K562 treated with DMSO at 1 percent for 12 hours (cell line): ENCODE results near the gene CXCL17. TPM values are rescaled to one million over a fixed set of nuclear protein-coding genes. Genes with fewer than 3 reads are reported as not detected.

Experiments
- total RNA-seq: library from RNA; unstranded; fragments of 300-600 nt; gene quantifications from 2 replicates; pipeline ENCODE4 v1.2.3, GENCODE V29; 2022; ENCODE audit not compliant: insufficient read depth

CXCL17 gene
- not detected in 2 replicates for total RNA-seq

DNA sequence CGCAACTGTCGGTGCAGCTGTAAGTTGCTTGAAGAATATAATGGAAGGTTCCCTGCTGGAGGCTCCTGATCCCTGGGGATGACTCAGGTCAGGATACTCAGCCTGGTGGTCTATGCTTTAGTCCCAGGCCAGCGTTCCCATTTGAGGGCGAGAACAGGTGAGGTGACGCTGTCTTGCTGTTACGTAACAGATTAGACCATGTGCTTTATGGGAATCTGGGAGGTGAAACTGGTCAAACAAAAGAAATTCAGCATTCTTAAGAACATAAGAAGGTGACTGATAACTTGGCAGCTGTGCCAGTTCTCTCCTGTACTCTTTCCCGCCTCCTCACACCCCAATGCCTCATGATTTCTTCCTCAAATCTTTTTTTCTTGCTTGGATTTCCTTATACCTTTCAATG, at the start of gene CXCL17:
TSS of gene CXCL17 (minus strand) at position 114 of the 400 bp plus-strand sequence. CDS start 114 bp downstream, outside the sequence.

DNA sequence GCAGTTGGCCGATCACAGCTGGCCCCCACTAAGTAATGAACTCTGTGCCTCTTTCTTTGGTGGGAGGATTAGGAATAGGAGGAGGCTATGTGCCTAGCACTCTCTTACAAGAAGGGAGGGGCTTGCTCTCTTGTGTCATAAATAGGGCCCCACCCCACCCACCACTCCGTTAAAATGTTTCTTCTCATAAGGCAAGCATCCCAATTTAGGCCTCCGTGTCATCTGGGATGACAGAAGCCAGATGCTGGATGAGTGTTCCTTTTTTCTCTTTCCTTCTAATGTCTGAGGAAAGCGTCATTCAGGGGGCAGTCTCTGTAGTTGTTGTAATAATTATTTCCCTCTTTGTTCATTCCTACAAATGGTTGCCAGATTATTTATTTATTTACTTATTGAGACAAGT, 15.4 kb downstream of the CXCL17 start, which contains the start of gene LIPE:
TSS of gene LIPE (minus strand) at position 76 of the 400 bp plus-strand sequence. CDS start 239 bp downstream, outside the sequence.

DNA sequence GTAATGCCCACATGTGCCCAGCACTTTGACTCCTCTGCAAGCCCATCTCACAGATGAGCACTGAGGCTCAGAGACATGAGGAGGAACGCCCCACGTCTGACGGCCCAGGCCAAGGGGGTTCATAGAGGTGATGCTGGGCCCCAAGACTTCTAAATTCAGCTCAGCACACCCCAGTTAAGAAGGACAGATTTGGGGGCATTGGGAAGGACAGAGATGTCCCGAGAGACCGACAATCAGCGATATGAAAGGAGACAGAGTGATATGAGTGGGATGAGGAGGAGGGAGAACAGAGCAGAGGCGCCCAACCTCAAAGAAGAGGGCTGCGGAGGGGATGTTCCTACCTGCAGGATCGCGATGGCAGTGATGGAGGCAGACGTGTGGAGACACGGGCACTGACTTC, 52.8 kb downstream of the CXCL17 start, which contains the start of gene CNFN:
TSS of gene CNFN (minus strand) at position 399 of the 400 bp plus-strand sequence. CDS start 1,260 bp downstream, outside the sequence.

Other genes starting within 250 kb of the CXCL17 start
- gene DEDD2, start 225.3 kb downstream of the CXCL17 start, total RNA-seq = 43.1 and 48.3 TPM in 2 replicates
- 6.2 and 12.9 TPM in 2 replicates for gene ZNF526, start 222.6 kb downstream of the CXCL17 start, total RNA-seq
- gene GSK3A, start 200.3 kb downstream of the CXCL17 start, total RNA-seq = 61.4 and 81.1 TPM in 2 replicates
- 31.2 and 44.7 TPM in 2 replicates for gene ERF, start 187.8 kb downstream of the CXCL17 start, total RNA-seq
- 25.9 and 48.3 TPM in 2 replicates for gene CIC, start 173.7 kb downstream of the CXCL17 start, total RNA-seq
- 1.7 TPM in 1 of 2 replicates, not detected in the other for gene PRR19, start 140.8 kb downstream of the CXCL17 start, total RNA-seq
- 99.0 and 119 TPM in 2 replicates for gene PAFAH1B3, start 140.3 kb downstream of the CXCL17 start, total RNA-seq
- gene TMEM145, start 129.6 kb downstream of the CXCL17 start, total RNA-seq = 0.69 TPM in 1 of 2 replicates, not detected in the other
- gene MEGF8, start 117.3 kb downstream of the CXCL17 start, total RNA-seq = 5.6 and 18.1 TPM in 2 replicates
- gene CNFN, start 52.6 kb downstream of the CXCL17 start, total RNA-seq = not detected in 2 replicates
- gene LIPE, start 15.6 kb downstream of the CXCL17 start, total RNA-seq = not detected in 2 replicates
- gene CEACAM1, start 85.5 kb upstream of the CXCL17 start, total RNA-seq = 0.51 and 2.5 TPM in 2 replicates
- not detected in 2 replicates for gene CEACAM8, start 152.0 kb upstream of the CXCL17 start, total RNA-seq